ENCODE measurements around the gene PITPNB.

PITPNB gene

DNA sequence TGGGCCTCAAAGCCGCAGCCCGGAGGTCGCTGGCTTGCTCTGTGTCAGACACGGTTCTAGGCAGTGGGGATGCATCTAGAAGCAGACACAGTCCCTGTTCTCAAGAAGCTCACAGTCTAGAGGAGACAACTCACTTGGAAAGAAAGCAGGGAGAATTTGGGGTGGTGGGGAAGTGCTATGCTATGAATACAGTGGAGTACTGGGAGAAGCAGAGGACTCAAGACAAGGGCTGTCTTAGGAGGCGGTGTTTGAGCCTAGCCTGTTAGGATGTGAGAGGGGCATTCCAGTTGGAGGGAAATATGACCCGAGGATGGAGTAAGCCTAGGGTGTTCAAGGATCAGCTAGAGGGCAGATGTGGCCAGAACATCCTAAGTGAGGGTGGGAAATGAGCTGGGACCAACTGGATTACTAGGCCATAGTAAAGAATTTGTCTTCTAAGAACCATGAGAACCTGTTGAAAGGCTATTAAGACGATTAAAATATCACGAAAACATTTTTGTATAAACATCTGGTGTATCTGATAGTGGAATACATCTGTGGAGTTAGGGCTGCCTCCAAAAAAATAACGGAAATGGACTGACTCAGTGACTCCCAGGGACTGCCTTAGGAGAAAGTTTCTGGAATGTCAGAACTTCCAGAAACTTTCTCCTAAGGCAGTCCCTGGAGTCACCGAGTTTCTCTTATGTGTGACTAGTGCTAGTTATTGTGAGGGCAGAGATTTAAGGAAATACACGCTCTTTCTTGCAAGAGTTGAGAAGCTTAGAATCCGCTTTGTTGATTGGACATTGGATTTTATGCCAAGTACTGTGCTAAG is 1.1 kb upstream of the PITPNB start:
- DNase-seq (ENCODE audit: low read depth in 2 of 2) = no peak

DNA sequence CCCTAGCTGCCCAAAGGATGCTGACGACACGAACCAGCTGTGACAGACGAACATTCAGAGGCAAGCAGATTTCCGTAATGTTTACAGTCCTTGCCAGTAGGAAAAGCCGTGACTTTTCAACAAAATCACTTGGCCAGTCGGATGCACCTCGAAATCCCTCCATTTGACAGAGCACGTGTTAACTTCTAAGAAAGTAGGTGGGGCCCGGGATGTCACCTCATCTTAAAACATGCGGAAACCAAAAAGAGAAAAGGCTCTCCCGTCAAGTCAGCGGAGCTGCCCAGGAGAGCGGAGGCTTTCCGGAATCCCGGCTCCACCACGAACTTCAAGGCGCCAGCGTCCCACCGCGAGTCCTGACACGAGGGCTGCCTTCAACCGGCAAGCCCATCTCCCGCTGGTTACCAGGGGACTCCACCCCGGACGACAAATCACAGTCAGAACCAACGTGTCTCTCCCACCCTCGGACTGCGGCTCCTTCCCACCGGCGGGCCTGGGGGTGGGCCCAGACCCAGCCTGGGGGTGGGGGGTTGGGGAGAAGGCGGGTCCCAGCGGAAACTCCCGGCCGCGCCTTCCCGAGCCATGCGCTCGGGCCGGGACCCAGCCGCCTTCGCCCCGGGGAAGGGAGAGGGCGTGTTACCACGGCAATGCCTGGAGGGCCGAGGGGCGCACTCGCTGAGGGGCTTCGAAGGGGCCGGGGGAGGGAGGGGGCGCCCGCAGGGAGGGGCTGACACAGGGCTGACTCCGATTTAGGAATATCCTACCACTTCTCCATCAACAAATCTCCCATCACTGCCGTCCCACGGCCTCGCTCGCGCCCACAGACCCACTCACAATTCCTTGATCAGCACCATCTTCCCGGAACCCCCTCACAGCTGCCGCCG is 475 bp downstream of the PITPNB start:
- peak; percentile 53 to 64 for DNase-seq (ENCODE audit: low read depth in 2 of 2)

DNA sequence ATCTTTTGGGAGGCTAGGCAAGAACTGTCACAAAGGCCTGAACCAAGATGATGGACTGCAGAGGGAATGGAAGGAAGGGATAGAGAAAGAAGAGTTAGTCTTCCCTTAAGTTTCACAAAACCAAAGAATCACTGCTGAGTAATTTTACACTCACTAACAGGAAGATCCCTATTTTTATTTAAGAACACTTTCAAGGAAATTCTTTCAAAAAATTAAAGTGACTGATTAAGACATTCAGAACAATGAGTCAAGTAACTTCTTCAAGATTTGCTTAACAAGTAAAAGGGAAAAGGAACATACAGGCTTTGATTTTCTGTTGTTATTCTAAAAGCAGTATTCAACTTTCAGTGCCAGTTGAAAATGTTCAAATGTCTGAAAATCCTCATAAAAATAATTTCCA is 3.1 kb downstream of the PITPNB start:
- no peak for DNase-seq (ENCODE audit: low read depth in 2 of 2)

- no peak for DNase-seq (ENCODE audit: low read depth in 2 of 2)
These were observed 5.8 kb downstream of the PITPNB start for GRCh38 chr22:27913162-27913741.

DNA sequence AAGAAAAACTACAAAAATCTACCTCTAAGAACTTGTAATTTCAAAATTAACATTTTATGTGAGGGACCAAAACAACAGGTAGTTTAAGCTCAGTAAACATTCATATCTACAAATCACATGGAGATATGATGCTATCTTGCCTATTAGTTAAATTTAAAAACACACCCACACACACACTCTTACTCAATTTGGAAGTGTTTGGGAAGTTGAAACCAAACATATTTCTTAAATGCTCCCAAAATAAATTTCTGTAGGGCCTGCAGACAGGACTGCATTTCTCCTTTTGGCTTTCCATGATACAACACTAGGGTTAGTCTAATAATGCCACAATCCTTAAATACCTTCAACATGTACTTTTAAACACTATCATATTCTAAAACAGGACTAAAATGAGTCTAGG is 7.0 kb downstream of the PITPNB start:
- no peak for DNase-seq (ENCODE audit: low read depth in 2 of 2)

DNA sequence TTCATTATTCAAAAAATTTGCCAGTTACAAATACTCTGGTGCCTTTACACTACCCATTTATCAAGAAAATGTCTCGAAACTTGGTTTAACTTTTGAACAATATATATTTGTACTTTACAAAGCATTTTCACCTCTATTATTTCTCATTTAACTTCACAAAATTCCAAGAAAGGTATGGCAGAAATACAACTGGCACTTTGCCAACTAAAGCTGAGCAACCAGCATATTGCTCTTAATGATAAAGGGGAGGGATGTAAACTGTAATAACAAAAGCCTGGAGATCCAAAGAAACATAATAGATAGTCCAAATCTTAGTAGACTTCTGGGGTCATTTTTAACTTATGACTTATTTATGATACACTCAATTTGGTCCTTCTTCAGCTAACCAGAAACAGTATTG is 7.7 kb downstream of the PITPNB start:
- no peak for DNase-seq (ENCODE audit: low read depth in 2 of 2)

DNA sequence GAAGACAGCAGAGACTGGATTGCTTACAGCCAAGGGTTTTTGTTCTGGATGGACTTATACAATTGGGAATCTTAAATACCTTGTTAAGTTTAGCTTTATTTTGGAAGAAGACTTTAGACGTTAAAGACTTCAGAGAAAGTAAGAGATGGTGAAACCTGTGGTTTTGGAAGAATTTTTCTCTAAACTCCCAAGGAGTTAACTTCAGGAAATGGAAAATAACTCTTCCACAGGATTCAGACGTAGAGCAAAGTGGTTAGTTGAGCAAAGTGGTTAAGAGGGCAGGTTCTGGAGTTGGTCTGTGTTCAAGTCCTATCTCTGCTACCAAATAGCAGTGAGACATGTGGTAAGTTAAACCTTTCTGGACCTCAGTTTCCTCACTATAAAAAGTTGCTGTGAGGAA is 12.8 kb downstream of the PITPNB start:
- DNase-seq (ENCODE audit: low read depth in 2 of 2) = no peak

- DNase-seq (ENCODE audit: low read depth in 2 of 2) = no peak
These were observed 13.4 kb downstream of the PITPNB start for GRCh38 chr22:27905653-27906052.

DNA sequence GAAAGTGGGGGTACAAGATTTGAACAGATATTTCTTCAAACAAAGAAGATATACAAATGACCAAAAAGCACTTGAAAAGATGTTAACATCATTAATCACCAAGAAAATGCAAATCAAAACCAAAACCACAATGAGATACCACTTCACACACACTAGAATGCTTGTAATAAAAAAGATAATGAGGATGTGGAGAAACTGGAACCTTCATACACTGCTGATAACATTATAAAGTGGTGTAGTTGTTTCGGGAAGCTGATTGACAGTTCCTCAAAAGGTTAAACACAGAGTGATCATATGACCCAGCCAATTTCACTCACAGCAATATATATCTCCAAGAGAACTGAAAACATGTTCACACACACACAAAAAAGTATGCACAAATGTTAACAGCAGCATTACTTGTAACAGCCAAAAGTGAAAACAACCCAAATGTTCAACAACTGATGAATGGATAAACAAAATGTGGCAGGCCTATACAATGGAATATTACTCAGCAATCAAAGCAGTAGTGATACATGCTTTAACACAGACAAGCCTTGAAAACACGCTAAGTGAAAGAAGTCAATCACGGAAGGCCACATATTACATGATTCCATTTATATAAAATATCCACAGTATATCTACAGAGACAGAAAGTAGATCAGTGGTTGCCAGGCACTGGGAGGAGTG is 15.1 kb downstream of the PITPNB start:
- no peak for DNase-seq (ENCODE audit: low read depth in 2 of 2)

GRCh38 chr22:27900153-27900552 is 18.9 kb downstream of the PITPNB start:
- DNase-seq (ENCODE audit: low read depth in 2 of 2) = no peak

DNA sequence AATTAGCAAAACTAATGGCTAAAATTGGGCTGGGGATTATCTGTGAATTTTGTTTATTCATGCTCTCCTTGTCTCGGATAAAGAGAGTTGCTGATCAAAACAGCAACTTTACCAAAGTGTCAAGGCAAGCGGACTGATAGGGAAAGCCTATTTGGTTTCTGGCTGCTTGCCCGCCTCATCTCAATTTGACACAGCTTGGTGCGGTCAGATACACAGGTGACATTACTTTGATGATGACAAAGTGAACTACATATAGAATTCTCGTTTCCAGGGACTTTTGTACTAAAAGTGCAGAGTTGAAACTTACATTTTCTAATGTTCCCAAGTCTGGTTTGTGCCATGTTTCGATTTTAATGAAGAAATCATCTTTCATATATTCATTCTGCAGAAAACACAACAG is 22.8 kb downstream of the PITPNB start:
- no peak for DNase-seq (ENCODE audit: low read depth in 2 of 2)

- no peak for DNase-seq (ENCODE audit: low read depth in 2 of 2)
These were observed 23.5 kb downstream of the PITPNB start for GRCh38 chr22:27895600-27895999.

DNA sequence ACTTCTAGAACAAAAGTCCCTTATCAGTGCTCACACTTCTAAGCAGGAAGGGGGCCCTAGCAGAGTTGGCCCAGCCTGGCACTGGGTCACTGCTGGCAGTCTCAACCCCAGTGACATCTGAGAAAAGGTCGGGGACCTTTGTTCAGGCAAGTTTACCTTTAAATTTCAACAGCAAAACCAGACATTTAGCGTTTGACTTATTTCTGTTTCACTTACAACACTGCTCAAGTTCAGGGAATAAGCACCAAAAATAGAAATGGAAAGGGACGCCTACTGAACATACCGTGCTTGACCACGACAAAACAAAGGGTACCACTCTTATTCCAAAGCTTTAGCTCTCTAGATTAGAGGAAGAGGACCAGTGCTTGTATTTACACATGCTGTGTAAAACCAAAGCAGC is 26.2 kb downstream of the PITPNB start:
- DNase-seq (ENCODE audit: low read depth in 2 of 2) = no peak

DNA sequence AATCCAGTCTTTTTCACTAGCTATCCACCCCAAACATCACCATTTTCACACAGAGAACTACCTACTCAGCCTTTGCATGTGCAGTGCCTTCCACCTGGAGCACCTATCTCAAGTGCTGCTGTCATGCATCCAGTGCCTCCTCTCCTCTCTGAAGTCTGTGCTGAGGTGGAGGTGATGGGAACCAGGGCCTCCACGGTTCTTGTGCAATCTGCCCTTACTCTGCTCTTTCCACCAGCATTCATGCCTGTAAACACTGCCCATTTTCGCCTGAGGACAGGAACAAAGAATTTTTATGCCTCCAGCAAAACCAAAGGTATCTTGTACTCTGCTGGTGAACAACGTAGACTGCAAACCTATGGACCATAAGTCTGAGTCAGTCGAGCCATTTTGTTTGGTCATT is 27.0 kb downstream of the PITPNB start:
- no peak for DNase-seq (ENCODE audit: low read depth in 2 of 2)

DNA sequence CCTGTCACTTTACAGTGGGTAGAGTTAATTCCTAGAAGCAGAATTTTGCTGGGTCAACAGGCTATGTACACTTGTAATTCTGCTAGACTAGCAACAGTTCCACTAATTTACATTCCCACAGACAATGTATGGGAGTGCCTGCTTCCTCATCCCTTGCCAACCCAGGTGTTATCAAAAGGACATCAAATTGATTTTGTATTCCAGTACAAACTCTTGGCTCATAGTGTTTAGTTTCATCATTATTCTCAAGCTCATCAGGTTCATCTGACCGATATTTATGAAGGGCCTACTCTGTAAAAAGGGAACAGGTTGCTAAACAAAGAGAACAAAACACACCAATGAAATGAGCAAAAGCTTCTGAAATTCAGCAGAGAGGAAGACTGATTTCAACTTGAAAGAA is 30.7 kb downstream of the PITPNB start:
- DNase-seq (ENCODE audit: low read depth in 2 of 2) = no peak

- DNase-seq (ENCODE audit: low read depth in 2 of 2) = no peak
These were observed 32.3 kb downstream of the PITPNB start for GRCh38 chr22:27886843-27887151.

DNA sequence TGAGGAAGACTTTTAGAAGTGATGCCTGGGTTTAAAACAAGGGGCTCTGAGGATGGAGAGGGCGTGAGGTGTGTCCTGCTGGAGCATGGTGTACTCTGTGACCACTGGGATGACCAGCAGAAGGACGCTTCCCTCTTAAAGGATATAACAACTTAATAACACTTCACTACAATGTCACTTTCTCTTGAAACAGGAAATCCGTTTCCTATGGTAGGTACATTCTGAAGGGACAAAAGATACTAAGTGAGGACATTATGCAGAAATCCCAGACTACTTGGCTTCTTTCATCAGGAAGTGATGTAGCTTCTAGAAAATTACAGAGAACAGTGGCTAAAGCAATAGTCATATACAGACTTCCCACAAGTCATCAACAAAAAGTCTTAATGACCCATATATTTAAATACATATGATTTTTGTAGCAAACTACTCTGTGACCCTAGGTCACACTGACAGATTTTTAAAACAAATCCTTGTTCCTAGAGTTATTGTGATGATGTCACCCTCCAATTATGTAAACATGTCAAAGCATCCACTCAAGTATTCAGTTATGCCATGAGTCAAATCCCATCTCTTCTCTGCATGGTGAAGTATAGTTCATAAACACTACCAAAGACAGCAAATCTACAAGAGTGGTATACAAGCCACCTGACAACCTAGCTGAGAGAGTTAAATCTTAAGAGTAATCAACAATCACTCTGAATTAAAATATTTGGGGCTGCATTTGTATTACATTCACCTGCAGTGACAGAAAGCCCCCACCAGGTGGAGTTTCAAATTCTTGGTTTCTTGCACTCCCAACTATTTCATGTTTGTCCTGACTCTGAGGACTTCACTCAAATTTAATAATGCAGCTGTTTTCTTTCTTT is 32.8 kb downstream of the PITPNB start:
- DNase-seq (ENCODE audit: low read depth in 2 of 2) = peak; percentile 5 to 27

DNA sequence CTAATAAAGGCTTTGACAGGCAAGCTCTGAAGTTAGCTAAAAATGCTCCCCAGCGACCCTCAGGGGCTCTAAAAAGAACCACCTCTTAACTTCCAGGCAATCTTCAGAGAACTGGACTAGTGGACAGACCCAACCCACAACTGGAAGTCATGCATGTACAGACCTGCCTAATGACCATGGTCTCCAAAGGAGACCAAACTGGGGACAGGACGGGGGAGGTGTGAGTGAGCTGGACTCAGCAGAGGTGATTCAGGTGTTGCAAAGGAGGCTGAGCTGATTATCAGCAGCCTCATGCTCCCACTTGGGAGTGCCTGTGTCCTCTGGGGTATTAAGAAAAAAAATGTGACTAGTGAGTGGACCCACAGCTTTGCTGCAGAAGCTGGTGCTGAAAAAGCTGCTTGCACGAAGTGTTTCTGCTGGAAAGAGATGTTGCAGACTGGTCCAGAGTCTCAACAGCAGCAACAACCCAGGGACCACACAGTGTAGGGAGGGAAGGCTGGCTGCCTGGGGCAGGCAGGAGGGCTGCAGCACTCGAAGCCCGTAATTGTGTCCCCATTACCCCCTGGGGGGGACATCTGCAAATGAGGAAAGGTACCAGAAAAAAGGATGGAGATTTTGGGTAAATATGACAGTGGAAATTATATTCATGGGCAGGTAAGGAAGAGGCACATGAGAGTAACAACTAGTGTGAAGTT is 35.3 kb downstream of the PITPNB start:
- no peak for DNase-seq (ENCODE audit: low read depth in 2 of 2)

GRCh38 chr22:27882507-27883290 is 36.4 kb downstream of the PITPNB start:
- DNase-seq (ENCODE audit: low read depth in 2 of 2) = no peak

DNA sequence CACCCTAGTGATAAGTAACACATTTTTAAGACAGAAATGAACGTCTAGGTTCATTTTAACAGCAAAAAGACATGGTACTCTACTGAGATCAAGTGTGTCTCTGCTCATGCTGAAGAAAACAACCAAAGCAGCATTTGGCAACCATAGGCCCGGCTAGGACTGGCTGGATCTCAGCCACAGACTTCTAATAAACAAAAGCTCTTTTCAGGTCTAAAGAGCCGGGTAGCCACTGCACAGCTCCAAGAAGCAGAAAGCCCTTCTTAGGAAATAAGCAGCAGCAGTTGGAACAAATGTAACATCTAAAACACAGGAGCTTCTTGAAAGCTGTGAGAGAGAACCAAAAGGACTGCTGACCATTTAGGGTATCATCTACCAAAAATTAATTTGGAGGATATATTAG is 37.6 kb downstream of the PITPNB start:
- DNase-seq (ENCODE audit: low read depth in 2 of 2) = no peak
